Right lobe of liver (tissue), 6 donors: ENCODE results near the gene CEP128. TPM values are rescaled to one million over a fixed set of nuclear protein-coding genes. Genes with fewer than 3 reads are reported as not detected.

Source experiments
- ATAC-seq, 4 donors: fragments of 200-7000 bp; cut with Tn5 transposase; one replicate each; pipeline ENCODE4 v1.9.1; 2020; ENCODE audit warnings: mild to moderate bottlenecking in 4 of 4, moderate library complexity in 4 of 4
- DNase-seq, 3 donors: peaks; one replicate each; pipeline ENCODE4 v3.0.0-alpha.2; 2020
- H3K27ac ChIP-seq, 3 donors: fragments of 200-600 bp; one replicate each; pipeline ENCODE4 v1.8.0; 2022
- H3K27me3 ChIP-seq, 2 donors: fragments of 200-600 bp; one replicate each; pipeline ENCODE4 v1.8.0; 2022
- H3K36me3 ChIP-seq, 4 donors: fragments of 200-600 bp; sonication (generic) in 1 of 4; one replicate each; pipeline versions ENCODE4 v1.5.1 to v1.8.0; 2017 to 2022; ENCODE audit warnings: control low read depth in 1 of 4
- H3K4me1 ChIP-seq, 4 donors: fragments of 200-600 bp; sonication (generic) in 1 of 4; one replicate each; pipeline versions ENCODE4 v1.5.1 to v1.8.0; 2017 to 2022; ENCODE audit warnings: control low read depth in 1 of 4
- H3K4me3 ChIP-seq, 3 donors: fragments of 200-600 bp; one replicate each; pipeline ENCODE4 v1.8.0; 2022
- H3K9me3 ChIP-seq, 4 donors: fragments of 200-600 bp; sonication (generic) in 1 of 4; one replicate each; pipeline versions ENCODE4 v1.5.1 to v1.8.0; 2017 to 2022; ENCODE audit warnings: control low read depth in 1 of 4
- CTCF ChIP-seq, 4 donors: fragments of 200-600 bp in 3 of 4; fragments of 450-650 bp in 1 of 4; IDR thresholded peaks; one replicate each; pipeline versions ENCODE4 v1.5.1 to v1.8.0; 2016 to 2022; ENCODE audit warnings: antibody characterized with exemption in 4 of 4, mild to moderate bottlenecking in 2 of 4
- POLR2A ChIP-seq: fragments of 450-650 bp; IDR thresholded peaks from one replicate; pipeline ENCODE4 v1.6.1; 2017; ENCODE audit warnings: antibody characterized with exemption, mild to moderate bottlenecking
- WGBS: methylation state at CpG from one replicate; pipeline ENCODE4 v1.1.6; 2018; ENCODE audit warnings: low coverage, low lambda C conversion rate; ENCODE audit not compliant: insufficient coverage; ENCODE audit errors: missing lambda C conversion rate; 5-methylcytosine and 5-hydroxymethylcytosine counted together
- intact Hi-C, 2 donors: fragments of 100-400 bp; cut with DNase I; formaldehyde crosslinking; loops; one replicate each; pipeline versions ENCODE4 v1.11.2 to v1.14.1; 2022
- total RNA-seq, 6 experiments: library from RNA; depleted of rRNA in 2 of 6; stranded (reverse); fragments of >200 nt in 2 of 6; fragmentation: NEBNext Ultra II Directional in 3 of 6; extraction: Animal tissue kit (Norgen Biotek cat#: 25700) in 3 of 6; gene quantifications; one replicate each; pipeline versions ENCODE4 v1.1.0 to v1.2.4, GENCODE V29; 2016 to 2023
- donor health status: DM: no; HTN: yes; CAD: no.
- donor health status: DM: no; HTN: no; CAD: no.
- donor health status: DM: no; HTN: no; CAD: no.
- donor health status: DM: no; HTN: yes; CAD: no.
- donor health status: DM: no; HTN: yes; CAD: no.

Gene CEP128
- total RNA-seq, 6 experiments from 2014 or later: 0.81 to 9.5 (median 1.7) TPM

GRCh38 chr14:80959496-80959895 is 18.0 kb upstream of the CEP128 start:
- intact Hi-C loops: no loop called here
- ATAC-seq: peak; percentile 56 to 71 (median 63)
- H3K4me3 ChIP-seq: peak overlapping the region in 2 of 3 donors; percentile 6 to 30
- H3K9me3 ChIP-seq: no peaks in the 10 kb centered on the region
- no peak overlapping the region for H3K27ac ChIP-seq
- TF ChIP-seq CTCF (IDR thresholded peaks at IDR 0.05): no peak
- no peak for TF ChIP-seq POLR2A
- no peak for DNase-seq
- WGBS: 32% methylated on average over 3 of the region's 4 CpGs
- H3K27me3 ChIP-seq: no peaks in the 10 kb centered on the region
- peaks cover 0 to 17% (median 0%) of the 10 kb centered on the region in 4 donors for H3K4me1 ChIP-seq
- H3K36me3 ChIP-seq: no peaks in the 10 kb centered on the region

GRCh38 chr14:80958939-80959338 is 17.4 kb upstream of the CEP128 start:
- Histone ChIP-seq H3K27me3 (no peaks in the 10 kb centered on the region), H3K9me3 (no peaks in the 10 kb centered on the region), H3K27ac (no peak overlapping the region), H3K4me3 (no peak overlapping the region), H3K4me1 (peaks cover 0 to 17% (median 0%) of the 10 kb centered on the region in 4 donors), H3K36me3 (no peaks in the 10 kb centered on the region)
- WGBS: 73% methylated on average over 2 of the region's 3 CpGs
- TF ChIP-seq CTCF (IDR thresholded peaks at IDR 0.05) (no peak), POLR2A (no peak)
- ATAC-seq (no peak), DNase-seq (no peak)
- intact Hi-C loops: no loop called here

GRCh38 chr14:80958226-80958625 is 16.7 kb upstream of the CEP128 start:
- DNase-seq (no peak), ATAC-seq (no peak)
- Histone ChIP-seq H3K9me3 (no peaks in the 10 kb centered on the region), H3K27ac (no peak overlapping the region), H3K27me3 (no peaks in the 10 kb centered on the region), H3K4me1 (peaks cover 0 to 17% (median 0%) of the 10 kb centered on the region in 4 donors), H3K36me3 (no peaks in the 10 kb centered on the region), H3K4me3 (no peak overlapping the region)
- intact Hi-C loops: no loop called here
- TF ChIP-seq CTCF (IDR thresholded peaks at IDR 0.05) (no peak), POLR2A (no peak)
- 33% methylated on average over 1 of the region's 2 CpGs for WGBS

GRCh38 chr14:80957613-80958012 is 16.1 kb upstream of the CEP128 start:
- 81% methylated on average over 2 of the region's 2 CpGs for WGBS
- H3K36me3 ChIP-seq: no peaks in the 10 kb centered on the region
- TF ChIP-seq CTCF (IDR thresholded peaks at IDR 0.05) (no peak), POLR2A (no peak)
- H3K9me3 ChIP-seq: no peaks in the 10 kb centered on the region
- no peak overlapping the region for H3K27ac ChIP-seq
- no peak for DNase-seq
- peaks cover 0 to 17% (median 0%) of the 10 kb centered on the region in 4 donors for H3K4me1 ChIP-seq
- no peak for ATAC-seq
- H3K27me3 ChIP-seq: no peaks in the 10 kb centered on the region
- intact Hi-C loops: no loop called here
- no peak overlapping the region for H3K4me3 ChIP-seq

GRCh38 chr14:80956922-80957321 is 15.4 kb upstream of the CEP128 start:
- no peak overlapping the region for H3K4me3 ChIP-seq
- WGBS: 69% methylated on average over 1 of the region's 1 CpG
- H3K27me3 ChIP-seq: no peaks in the 10 kb centered on the region
- no peaks in the 10 kb centered on the region for H3K36me3 ChIP-seq
- peaks cover 0 to 17% (median 0%) of the 10 kb centered on the region in 4 donors for H3K4me1 ChIP-seq
- ATAC-seq: no peak
- H3K27ac ChIP-seq: no peak overlapping the region
- intact Hi-C loops: no loop called here
- no peaks in the 10 kb centered on the region for H3K9me3 ChIP-seq
- TF ChIP-seq CTCF (IDR thresholded peaks at IDR 0.05) (no peak), POLR2A (no peak)
- no peak for DNase-seq
